ENCODE results near the gene LMAN2.

Gene LMAN2

DNA sequence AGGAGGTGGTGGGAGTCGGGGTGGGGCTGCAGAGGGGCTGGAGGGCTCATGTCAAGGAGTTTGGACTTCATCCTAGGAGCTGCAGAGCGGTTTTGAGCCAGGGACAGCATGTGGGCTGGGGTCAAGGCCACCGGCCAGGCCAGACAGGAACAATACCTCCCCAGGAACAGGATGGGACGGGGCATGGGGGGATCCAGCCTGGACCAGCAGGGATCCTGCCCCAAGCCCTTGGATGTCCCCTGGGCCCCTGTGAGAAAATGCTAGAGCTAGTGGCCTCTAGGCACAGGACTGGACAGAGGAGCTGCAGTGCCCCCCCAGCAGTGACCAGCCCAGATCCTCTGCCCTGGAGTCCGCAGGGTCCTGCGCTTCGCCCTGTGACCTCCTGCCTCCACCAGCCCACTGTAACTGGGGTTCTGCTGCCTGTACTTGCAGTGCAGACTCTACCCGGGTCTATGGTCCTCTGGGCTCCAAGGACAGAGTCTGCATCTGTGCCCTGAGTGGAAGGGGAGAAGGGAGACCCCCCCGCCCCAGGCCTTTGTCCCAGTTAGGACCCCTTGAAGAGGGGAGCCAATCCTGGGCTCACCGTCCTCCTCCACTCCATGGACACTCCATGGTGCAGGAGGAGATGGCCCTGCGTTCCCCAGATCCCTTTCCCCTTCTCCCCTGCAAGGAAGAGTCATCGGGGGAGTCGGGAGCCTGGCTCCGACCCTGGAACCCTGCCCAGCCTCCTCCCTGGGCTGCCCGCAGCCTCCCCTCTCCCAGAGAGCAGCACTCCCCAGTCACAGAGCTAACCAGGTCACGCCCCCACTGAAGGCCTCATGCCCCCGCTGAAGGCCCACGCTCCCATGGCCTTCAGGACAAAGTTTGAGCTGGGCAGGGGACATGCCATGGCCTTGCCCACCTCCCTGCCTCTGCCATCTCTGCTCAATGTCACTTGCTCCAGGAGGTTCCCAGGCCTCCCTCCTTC is 36.8 kb downstream of the LMAN2 start:
- TF ChIP-seq, protein P1, sequence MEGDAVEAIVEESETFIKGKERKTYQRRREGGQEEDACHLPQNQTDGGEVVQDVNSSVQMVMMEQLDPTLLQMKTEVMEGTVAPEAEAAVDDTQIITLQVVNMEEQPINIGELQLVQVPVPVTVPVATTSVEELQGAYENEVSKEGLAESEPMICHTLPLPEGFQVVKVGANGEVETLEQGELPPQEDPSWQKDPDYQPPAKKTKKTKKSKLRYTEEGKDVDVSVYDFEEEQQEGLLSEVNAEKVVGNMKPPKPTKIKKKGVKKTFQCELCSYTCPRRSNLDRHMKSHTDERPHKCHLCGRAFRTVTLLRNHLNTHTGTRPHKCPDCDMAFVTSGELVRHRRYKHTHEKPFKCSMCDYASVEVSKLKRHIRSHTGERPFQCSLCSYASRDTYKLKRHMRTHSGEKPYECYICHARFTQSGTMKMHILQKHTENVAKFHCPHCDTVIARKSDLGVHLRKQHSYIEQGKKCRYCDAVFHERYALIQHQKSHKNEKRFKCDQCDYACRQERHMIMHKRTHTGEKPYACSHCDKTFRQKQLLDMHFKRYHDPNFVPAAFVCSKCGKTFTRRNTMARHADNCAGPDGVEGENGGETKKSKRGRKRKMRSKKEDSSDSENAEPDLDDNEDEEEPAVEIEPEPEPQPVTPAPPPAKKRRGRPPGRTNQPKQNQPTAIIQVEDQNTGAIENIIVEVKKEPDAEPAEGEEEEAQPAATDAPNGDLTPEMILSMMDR (IDR thresholded peaks at IDR 0.05; ENCODE audit: insufficient read depth, low read depth, low read length, missing control alignments): no peak
- H3K4me3 ChIP-seq (ENCODE audit: low read depth, low read length): no peak overlapping the region
- no peak for DNase-seq (ENCODE audit: low read depth)

DNA sequence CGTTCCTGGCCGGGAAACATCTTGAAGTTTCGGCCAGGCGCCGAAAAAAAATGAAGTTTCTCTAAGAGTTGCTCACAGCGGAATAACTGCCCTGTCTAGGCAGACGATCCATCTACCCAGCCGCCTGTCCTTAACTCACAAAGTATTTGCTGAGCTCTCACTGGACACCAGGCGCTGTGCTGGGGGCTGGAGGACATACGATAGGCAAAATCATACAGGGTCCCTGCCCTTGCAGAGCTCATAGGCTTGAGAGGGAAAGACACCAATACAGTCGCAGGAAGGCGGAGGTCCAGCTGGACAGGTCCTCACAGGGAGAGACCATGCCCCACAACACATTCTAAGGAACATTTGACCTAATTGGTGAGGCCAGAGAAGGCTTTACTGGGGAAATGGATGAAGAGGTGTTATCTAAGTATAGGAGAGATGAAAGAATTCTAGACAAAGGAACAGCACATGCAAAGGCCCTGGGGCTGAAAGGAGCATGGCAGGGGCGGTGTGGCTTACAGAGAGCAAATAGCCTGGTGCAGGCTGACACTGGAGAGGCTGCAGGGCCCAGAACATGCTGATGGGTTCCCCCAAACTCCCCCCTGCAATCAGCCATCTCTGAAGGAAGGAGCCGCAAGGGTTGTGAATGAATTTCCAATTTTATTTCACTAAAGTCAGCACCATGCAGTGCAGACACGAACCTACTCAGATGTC is 37.8 kb downstream of the LMAN2 start:
- no peak overlapping the region for H3K4me3 ChIP-seq (ENCODE audit: low read depth, low read length)
- TF ChIP-seq, protein P1 (IDR thresholded peaks at IDR 0.05; ENCODE audit: insufficient read depth, low read depth, low read length, missing control alignments): no peak
- DNase-seq (ENCODE audit: low read depth): no peak

DNA sequence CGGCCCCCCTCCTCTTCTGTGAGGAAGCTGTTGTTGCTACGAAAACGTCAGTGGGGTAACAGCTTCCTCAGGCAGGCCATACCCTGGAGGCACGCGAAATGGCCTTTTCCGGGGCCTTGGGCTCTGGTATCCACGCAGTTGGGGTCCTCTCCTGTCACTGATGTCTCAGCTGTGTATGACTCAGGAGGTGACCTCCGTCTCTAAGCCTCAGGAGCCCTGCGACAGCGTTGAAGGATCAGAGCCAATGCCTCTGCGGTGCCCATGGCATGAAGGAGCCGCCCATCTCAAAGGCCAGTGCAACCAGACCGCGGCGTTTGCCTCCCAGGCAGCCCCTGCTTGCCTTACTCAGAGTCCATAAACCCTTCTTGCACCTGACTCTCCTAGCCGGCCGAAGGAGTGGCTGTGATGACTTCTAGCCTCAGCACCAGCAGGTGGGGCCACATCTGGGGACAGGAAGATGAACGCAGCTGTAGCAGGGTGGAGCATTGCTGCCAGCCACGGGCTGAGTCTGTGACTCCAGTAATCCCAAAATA is 38.8 kb downstream of the LMAN2 start:
- DNase-seq (ENCODE audit: low read depth): peak; percentile 83
- H3K4me3 ChIP-seq (ENCODE audit: low read depth, low read length): peak overlapping the region; percentile 56
- TF ChIP-seq, protein P1 (IDR thresholded peaks at IDR 0.05; ENCODE audit: insufficient read depth, low read depth, low read length, missing control alignments): no peak

DNA sequence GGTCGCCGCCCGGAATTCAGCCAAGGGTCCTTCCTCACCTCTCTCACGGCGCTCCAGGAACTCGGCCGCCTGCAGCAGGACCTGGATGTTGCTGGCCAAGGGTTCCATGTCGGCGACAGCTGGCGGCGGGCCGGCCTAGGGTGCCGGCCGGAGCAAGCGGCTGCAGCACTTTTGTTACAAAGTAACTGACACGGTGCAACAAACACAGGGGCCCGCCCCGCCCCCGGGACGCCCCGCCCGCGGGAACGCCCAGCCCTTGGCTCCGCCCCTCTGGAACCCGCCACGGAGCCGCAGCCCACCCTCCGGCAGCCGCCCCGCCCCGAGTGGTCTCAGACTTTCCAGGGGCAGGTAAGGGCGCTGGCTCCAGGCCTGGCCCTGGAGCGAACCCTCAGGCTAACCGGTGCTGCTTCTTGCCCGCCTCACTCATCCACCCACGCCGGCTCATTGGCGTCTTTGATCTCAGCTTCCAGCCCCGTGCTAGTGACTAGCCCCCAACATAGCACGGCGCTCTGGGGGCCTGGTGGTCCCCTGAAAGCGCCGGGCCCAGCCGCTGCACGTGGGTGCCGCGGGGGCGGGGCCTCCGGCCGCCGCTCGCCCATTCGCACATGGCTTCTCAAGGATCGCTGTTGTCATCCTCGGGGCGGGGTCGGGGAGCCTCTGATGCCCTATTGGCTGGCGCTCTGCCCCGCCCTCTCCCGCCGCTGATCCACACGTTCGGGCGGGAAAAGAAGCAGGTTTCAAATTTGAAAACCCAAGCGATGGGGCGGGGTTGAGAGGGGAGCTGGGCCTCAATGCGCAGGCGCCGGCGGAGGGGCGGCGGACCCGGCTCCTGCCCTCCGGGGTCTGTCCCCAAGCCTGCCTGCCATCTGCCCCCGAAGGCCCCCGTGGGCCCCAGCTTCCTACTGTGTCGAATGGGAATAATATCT is 39.5 kb downstream of the LMAN2 start, which contains the start of gene MXD3:
MXD3 (minus strand) TSS at position 176 of the 926 bp plus-strand sequence; CDS start at position 108, 68 bp downstream.
- TF ChIP-seq, protein P1 (IDR thresholded peaks at IDR 0.05; ENCODE audit: insufficient read depth, low read depth, low read length, missing control alignments): no peak
- H3K4me3 ChIP-seq (ENCODE audit: low read depth, low read length): peak within 1 kb of the TSS; percentile 76
- peak; percentile 98 for DNase-seq (ENCODE audit: low read depth)

DNA sequence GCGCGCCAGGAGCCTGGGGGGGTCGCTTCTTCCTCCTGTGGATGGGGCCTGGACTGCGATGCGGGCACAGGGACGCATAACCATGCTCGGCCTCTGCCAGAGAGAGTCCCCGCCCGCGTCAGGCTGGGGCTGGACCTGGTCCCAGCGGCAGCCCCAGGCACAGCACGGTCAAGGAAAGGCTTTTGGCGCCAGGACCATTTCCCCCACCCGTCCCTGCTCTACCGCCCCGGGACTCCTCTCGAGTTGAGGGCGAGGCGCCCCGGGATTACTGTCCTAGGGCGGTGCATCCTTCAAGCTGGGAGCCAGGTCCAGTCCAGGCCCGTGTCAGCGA is 40.1 kb downstream of the LMAN2 start:
- H3K4me3 ChIP-seq (ENCODE audit: low read depth, low read length): peak overlapping the region; percentile 76
- TF ChIP-seq, protein P1 (IDR thresholded peaks at IDR 0.05; ENCODE audit: insufficient read depth, low read depth, low read length, missing control alignments): no peak
- DNase-seq (ENCODE audit: low read depth): no peak

DNA sequence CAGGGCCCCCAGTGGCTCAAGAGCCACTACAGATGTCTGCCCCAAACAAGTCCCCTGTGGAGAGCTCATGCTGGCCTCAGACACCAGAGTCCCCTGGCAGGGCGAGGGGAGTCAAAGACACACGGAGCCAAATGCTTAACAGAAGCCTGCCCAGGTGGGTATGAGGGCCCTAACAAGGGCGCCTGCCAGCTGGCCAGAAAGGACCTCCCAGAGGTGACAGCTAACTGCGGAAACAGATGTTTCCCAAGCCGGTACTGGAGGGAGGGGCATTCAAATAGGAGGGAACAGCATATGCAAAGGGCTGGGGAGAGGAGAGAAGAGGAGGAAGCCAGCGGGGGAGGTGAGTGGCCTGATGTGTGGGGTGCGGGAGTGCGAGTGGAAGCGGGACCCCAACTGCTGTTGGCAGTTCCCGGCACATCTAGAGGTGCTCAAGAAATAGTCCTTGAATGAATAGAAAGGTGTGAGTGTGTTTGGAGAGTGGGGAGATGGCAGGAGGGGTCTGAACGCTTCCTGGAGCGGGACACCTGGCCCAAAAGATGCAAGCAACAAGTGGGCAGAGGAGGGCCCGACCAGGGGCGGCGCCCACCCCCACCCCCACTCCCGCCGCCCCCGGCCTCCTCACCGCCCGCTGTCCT is 40.6 kb downstream of the LMAN2 start:
- H3K4me3 ChIP-seq (ENCODE audit: low read depth, low read length): peak overlapping the region; percentile 76
- TF ChIP-seq, protein P1 (IDR thresholded peaks at IDR 0.05; ENCODE audit: insufficient read depth, low read depth, low read length, missing control alignments): no peak
- DNase-seq (ENCODE audit: low read depth): peak; percentile 78
